A375 (cell line): ENCODE measurements around the gene OVCH1. TPM values are rescaled to one million over a fixed set of nuclear protein-coding genes. Genes with fewer than 3 reads are reported as not detected.

Source experiments
- total RNA-seq: library from RNA; depleted of rRNA; stranded (reverse); fragments of >200 nt; shearing (Covaris generic); gene quantifications from 2 replicates; pipeline ENCODE4 v1.2.3, GENCODE V29; 2014; rRNA removed

The OVCH1 gene
- not detected in 2 replicates for total RNA-seq

GRCh38 chr12:29497588-29497987 lies at the start of gene OVCH1:
Gene OVCH1, minus strand, starts transcription at chr12:29497686. Its CDS starts 0 bp downstream, at chr12:29497686.

GRCh38 chr12:29380536-29381523 lies 116.7 kb downstream of the OVCH1 start, which contains the start of gene ERGIC2:
Gene ERGIC2, minus strand, starts transcription at chr12:29381172. Its CDS starts 9,539 bp downstream, at chr12:29371633.

Other genes starting within 250 kb of the OVCH1 start
- gene ERGIC2, start 116.5 kb downstream of the OVCH1 start, total RNA-seq = 34.3 and 54.3 TPM in 2 replicates